ENCODE measurements around the gene TNNI2.
"Not testable (repeated sequence)": the region's sequence is repeated elsewhere in the genome, so short reads cannot be mapped to it uniquely, and the experiment has no call there.

The TNNI2 gene

GRCh38 chr11:1838426-1839144 is at the start of gene TNNI2:
TSS of gene TNNI2 (plus strand) at chr11:1838981. CDS start at chr11:1839697, 716 bp downstream.
- no peak for TF ChIP-seq CTCF (IDR thresholded peaks at IDR 0.05; ENCODE audit: low read depth, low read length)
- no peak within 1 kb of the TSS for H3K4me3 ChIP-seq (ENCODE audit: low read depth, low read length)

- TF ChIP-seq CTCF (IDR thresholded peaks at IDR 0.05; ENCODE audit: low read depth, low read length) = no peak
- no peak overlapping the region for H3K4me3 ChIP-seq (ENCODE audit: low read depth, low read length)
These were observed 46.9 kb upstream of the TNNI2 start for GRCh38 chr11:1791912-1792311.

GRCh38 chr11:1792461-1792860 is 46.3 kb upstream of the TNNI2 start:
- no peak overlapping the region for H3K4me3 ChIP-seq (ENCODE audit: low read depth, low read length)
- no peak for TF ChIP-seq CTCF (IDR thresholded peaks at IDR 0.05; ENCODE audit: low read depth, low read length)

- H3K4me3 ChIP-seq (ENCODE audit: low read depth, low read length) = no peak overlapping the region
- TF ChIP-seq CTCF (IDR thresholded peaks at IDR 0.05; ENCODE audit: low read depth, low read length) = no peak
These were observed 45.7 kb upstream of the TNNI2 start for GRCh38 chr11:1793081-1793480.

GRCh38 chr11:1796413-1797011 is 42.3 kb upstream of the TNNI2 start:
- no peak for TF ChIP-seq CTCF (IDR thresholded peaks at IDR 0.05; ENCODE audit: low read depth, low read length)
- no peak overlapping the region for H3K4me3 ChIP-seq (ENCODE audit: low read depth, low read length)

GRCh38 chr11:1797391-1798125 is 41.2 kb upstream of the TNNI2 start:
- H3K4me3 ChIP-seq (ENCODE audit: low read depth, low read length) = no peak overlapping the region
- TF ChIP-seq CTCF (IDR thresholded peaks at IDR 0.05; ENCODE audit: low read depth, low read length) = no peak

- no peak for TF ChIP-seq CTCF (IDR thresholded peaks at IDR 0.05; ENCODE audit: low read depth, low read length)
- H3K4me3 ChIP-seq (ENCODE audit: low read depth, low read length) = no peak overlapping the region
These were observed 35.5 kb upstream of the TNNI2 start for GRCh38 chr11:1803246-1803645.

GRCh38 chr11:1803835-1804519 is 34.8 kb upstream of the TNNI2 start:
- not testable (repeated sequence) for H3K4me3 ChIP-seq (ENCODE audit: low read depth, low read length)
